K562 (cell line): Measurements from ENCODE around the gene NDOR1.

Experiments used
- BRCA1 ChIP-seq, 2 experiments: fragments of 450-650 bp in 1 of 2; sonication (generic) in 1 of 2; formaldehyde crosslinking in 1 of 2; IDR thresholded peaks; 2 replicates each; pipeline versions ENCODE4 v1.5.0 to v1.6.1; 2017 to 2020; ENCODE audit warnings: mild to moderate bottlenecking in 1 of 2, missing genetic modification reagents in 1 of 2
- HNRNPH1 ChIP-seq: fragments of 200-400 bp; formaldehyde crosslinking; optimal IDR thresholded peaks from 2 replicates; pipeline ENCODE3; 2017; ENCODE audit warnings: low read depth, mild to moderate bottlenecking, low read length, moderate library complexity
- IRF2 ChIP-seq: sonication (generic); formaldehyde crosslinking; IDR thresholded peaks from 2 replicates; pipeline ENCODE4 v1.8.1; 2022; ENCODE audit warnings: mild to moderate bottlenecking, missing genetic modification reagents
- MECOM ChIP-seq: fragments of 250-450 bp; sonication (Bioruptor Pico); IDR thresholded peaks from 2 replicates; pipeline ENCODE4 v1.8.0; 2022; ENCODE audit warnings: inconsistent platforms
- ZNF518B ChIP-seq: fragments of 250-450 bp; sonication (Bioruptor Pico); IDR thresholded peaks from 2 replicates; pipeline ENCODE4 v1.5.0; 2021; ENCODE audit warnings: mild to moderate bottlenecking, moderate library complexity

DNA sequence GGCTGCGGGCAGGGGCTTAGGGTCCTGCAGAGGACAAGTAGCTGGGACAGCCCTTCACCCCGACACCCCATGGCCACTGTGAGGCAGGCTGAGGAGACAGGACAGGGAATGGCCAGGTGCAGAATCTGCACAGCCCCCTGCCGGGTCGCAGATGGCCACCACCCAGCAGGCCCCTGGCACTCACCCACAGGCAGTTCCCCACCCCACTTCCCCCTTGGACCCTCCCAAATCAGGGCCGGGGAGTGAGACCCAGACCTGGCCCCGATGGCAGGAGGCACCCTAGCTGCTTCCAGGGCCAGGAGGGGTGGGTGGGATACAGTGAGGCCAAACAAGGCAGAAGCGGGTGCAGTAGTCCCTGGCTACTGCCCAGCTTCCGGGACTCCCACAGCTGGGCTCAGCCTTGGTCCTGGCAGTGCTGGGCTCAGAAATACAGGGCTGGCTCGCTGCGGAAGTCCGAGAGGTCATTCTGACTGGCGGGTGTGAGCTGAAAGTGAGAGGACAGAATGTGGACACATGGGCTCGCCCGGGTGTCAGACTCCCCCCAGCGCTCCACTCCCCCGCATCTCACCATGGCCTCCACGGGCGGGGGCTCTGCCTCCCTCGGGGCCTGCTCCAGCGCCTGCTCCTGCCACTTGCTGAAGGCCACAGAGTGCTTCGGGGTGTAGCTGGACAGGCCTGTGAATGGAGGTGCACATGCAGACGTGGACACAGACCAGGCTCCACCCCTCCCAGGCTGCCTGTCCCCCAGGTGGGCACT, 13.6 kb upstream of the NDOR1 start:
- no peak for TF ChIP-seq BRCA1 (IDR thresholded peaks at IDR 0.05)
- no peak for TF ChIP-seq BRCA1 (CRISPR knock-in tag; IDR thresholded peaks at IDR 0.05)
- no peak for TF ChIP-seq ZNF518B (CRISPR knock-in tag)
- no peak for TF ChIP-seq IRF2
- no peak for TF ChIP-seq HNRNPH1
- no peak for TF ChIP-seq MECOM (CRISPR knock-in tag)
